Kidney epithelial cell (primary cell): ENCODE measurements around the gene TSFM. TPM values are rescaled to one million over a fixed set of nuclear protein-coding genes. Genes with fewer than 3 reads are reported as not detected.

ENCODE experiments used
- DNase-seq: peaks from one replicate; pipeline ENCODE4 v3.0.0-alpha.2; 2010; ENCODE audit warnings: low read depth
- H3K27me3 ChIP-seq: 2 replicates; pipeline ENCODE4 v1.6.0; 2011; ENCODE audit warnings: low read length; ENCODE audit not compliant: control insufficient read depth, insufficient read depth
- H3K36me3 ChIP-seq: 2 replicates; pipeline ENCODE4 v1.5.1; 2011; ENCODE audit warnings: low read length; ENCODE audit not compliant: control insufficient read depth, insufficient read depth
- H3K4me3 ChIP-seq: 2 replicates; pipeline ENCODE4 v1.5.1; 2011; ENCODE audit warnings: low read depth, mild to moderate bottlenecking, control low read depth, low read length
- CTCF ChIP-seq: IDR thresholded peaks from 2 replicates; pipeline ENCODE4 v1.5.1; 2011; ENCODE audit warnings: mild to moderate bottlenecking, moderate library complexity, low read length, control low read depth, inconsistent platforms; ENCODE audit not compliant: insufficient read depth, poor library complexity, severe bottlenecking
- total RNA-seq: library from RNA; depleted of rRNA; stranded (reverse); fragments of >200 nt; gene quantifications from 2 replicates; pipeline ENCODE4 v1.2.3, GENCODE V29; 2015

The TSFM gene
- total RNA-seq, 1 donor from 2014 or later = 21.5 TPM

GRCh38 chr12:57751788-57752667 lies 30.6 kb upstream of the TSFM start, which contains the start of gene CDK4:
TSS of gene CDK4 (minus strand) at chr12:57752310. CDS start at chr12:57751717, 593 bp downstream.
- Histone ChIP-seq H3K36me3 (peaks cover 2% of the 10 kb centered on the region), H3K4me3 (peak within 1 kb of the TSS; percentile 72), H3K27me3 (no peaks in the 10 kb centered on the region)
- DNase-seq = peak; percentile 97
- TF ChIP-seq CTCF = no peak

DNA sequence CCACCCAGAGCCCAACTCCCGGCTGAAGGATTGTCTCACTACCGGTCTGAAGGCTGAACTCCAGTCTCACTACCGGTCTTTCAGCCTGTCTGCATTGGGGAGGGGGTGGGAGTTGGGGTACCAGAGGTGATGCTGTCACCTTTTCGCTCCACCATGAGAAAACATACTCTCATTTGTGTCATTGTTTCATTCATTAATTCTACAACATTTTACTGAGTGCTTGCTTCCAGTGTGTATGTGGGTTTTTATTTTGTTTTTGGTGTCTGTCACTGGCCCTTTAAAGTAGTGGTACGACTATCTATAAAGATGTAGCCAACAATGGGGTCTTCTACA lies 30.0 kb upstream of the TSFM start:
- DNase-seq = no peak
- H3K27me3 ChIP-seq = no peaks in the 10 kb centered on the region
- peaks cover 2% of the 10 kb centered on the region for H3K36me3 ChIP-seq
- TF ChIP-seq CTCF = no peak
- H3K4me3 ChIP-seq = no peak overlapping the region

GRCh38 chr12:57753756-57754337 lies 28.7 kb upstream of the TSFM start:
- peaks cover 4% of the 10 kb centered on the region for H3K36me3 ChIP-seq
- TF ChIP-seq CTCF = no peak
- no peak overlapping the region for H3K4me3 ChIP-seq
- DNase-seq = no peak
- H3K27me3 ChIP-seq = no peaks in the 10 kb centered on the region

- peaks cover 3% of the 10 kb centered on the region for H3K36me3 ChIP-seq
- no peaks in the 10 kb centered on the region for H3K27me3 ChIP-seq
- no peak for DNase-seq
- peak within 1 kb of the TSS; percentile 62 for H3K4me3 ChIP-seq
- TF ChIP-seq CTCF = no peak
Measured at GRCh38 chr12:57754411-57755193, 28.0 kb upstream of the TSFM start, which contains the start of gene MARCHF9. TSS of gene MARCHF9 (plus strand) at chr12:57755103. CDS start at chr12:57755529, 426 bp downstream.

GRCh38 chr12:57755194-57755453 lies 27.5 kb upstream of the TSFM start:
- Histone ChIP-seq H3K4me3 (peak overlapping the region; percentile 62), H3K27me3 (no peaks in the 10 kb centered on the region), H3K36me3 (peaks cover 3% of the 10 kb centered on the region)
- no peak for TF ChIP-seq CTCF
- DNase-seq = no peak
